K562 (cell line): ENCODE data around the gene AQP6. TPM values are rescaled to one million over a fixed set of nuclear protein-coding genes. Genes with fewer than 3 reads are reported as not detected.

Experiments
- ATAC-seq: fragments of 200-7000 bp; cut with Tn5 transposase; 3 replicates; pipeline ENCODE4 v1.9.1; 2020; ENCODE audit warnings: moderate library complexity
- BruUV-seq: library from RNA; stranded (reverse); fragments of 400-500 nt; replicated peaks from 2 replicates; lab custom pipeline; 2021; lab: Mats Ljungman, UMichigan
- CTCF ChIA-PET: fragments of 300-600 bp; formaldehyde crosslinking; extraction: SDS; loops from one replicate; lab custom pipeline; 2021; ENCODE audit warnings: low intra/inter-chr PET ratio; lab: Yijun Ruan, JAX
- POLR2A ChIA-PET: fragments of 300-600, 350-650 bp; sonication (Branson Sonifier 250); formaldehyde crosslinking; extraction: SDS; loops from one replicate; lab custom pipeline; 2021; ENCODE audit warnings: antibody characterized with exemption, inconsistent platforms; lab: Yijun Ruan, JAX
- DNase-seq, 4 experiments: peaks; one replicate each; pipeline versions ENCODE4 v3.0.0 to v3.0.0-alpha.2; 2011 to 2018; ENCODE audit warnings: low spot score in 3 of 4, mixed read lengths in 3 of 4; ENCODE audit errors: extremely low read depth in 1 of 4
- FAIRE-seq: peaks from 2 replicates; lab custom pipeline; 2011; peaks lifted over from hg19 to GRCh38; lab: Jason Lieb, UNC
- H2AFZ ChIP-seq: 2 replicates; pipeline ENCODE4 v1.6.0; 2011; ENCODE audit warnings: low read depth, low read length, control low read depth, inconsistent platforms
- H3K27ac ChIP-seq: fragments of 200-600 bp; 3 replicates; pipeline ENCODE4 v1.8.0; 2011; ENCODE audit warnings: low read depth, mild to moderate bottlenecking, control low read depth, inconsistent platforms, low read length, moderate library complexity, mixed read lengths; ENCODE audit errors: extremely low read depth
- H3K27me3 ChIP-seq, 2 experiments: fragments of 300-600 bp in 1 of 2; 2 replicates in 1 of 2; 3 replicates in 1 of 2; pipeline versions ENCODE4 v1.6.0 to v1.8.0; 2011; ENCODE audit warnings: inconsistent platforms in 2 of 2, low read length in 2 of 2, mild to moderate bottlenecking in 1 of 2, mixed read lengths in 1 of 2, moderate library complexity in 1 of 2; ENCODE audit not compliant: control insufficient read depth in 2 of 2, insufficient read depth in 2 of 2
- H3K36me3 ChIP-seq: fragments of 300-600 bp; 3 replicates; pipeline ENCODE4 v1.8.0; 2011; ENCODE audit warnings: mild to moderate bottlenecking, low read length, inconsistent platforms; ENCODE audit not compliant: control insufficient read depth, insufficient read depth
- H3K4me1 ChIP-seq, 2 experiments: fragments of 200-600 bp in 1 of 2; replicated peaks in 1 of 2; 2 replicates in 1 of 2; 3 replicates in 1 of 2; pipeline versions ENCODE4 v1.5.1 to v1.8.0; 2011; ENCODE audit warnings: inconsistent platforms in 2 of 2, low read length in 2 of 2, mild to moderate bottlenecking in 1 of 2, mixed read lengths in 1 of 2, moderate library complexity in 1 of 2; ENCODE audit not compliant: control insufficient read depth in 2 of 2, insufficient read depth in 2 of 2
- H3K4me2 ChIP-seq: 2 replicates; pipeline ENCODE4 v1.6.1; 2011; ENCODE audit warnings: low read length, control low read depth, inconsistent platforms, mixed read lengths; ENCODE audit not compliant: insufficient read depth
- H3K4me3 ChIP-seq: fragments of 200-600 bp; sonication (generic), shearing (Covaris generic); 2 replicates; pipeline ENCODE4 v1.5.1; 2016; ENCODE audit warnings: control low read depth, inconsistent platforms
- H3K79me2 ChIP-seq: fragments of 200-600 bp; 3 replicates; pipeline ENCODE4 v1.8.0; 2011; ENCODE audit warnings: low read length, inconsistent platforms; ENCODE audit not compliant: control insufficient read depth, insufficient read depth
- H3K9ac ChIP-seq, 2 experiments: 2 replicates each; pipeline versions ENCODE4 v1.6.0 to v1.6.1; 2011; ENCODE audit warnings: low read depth in 2 of 2, low read length in 2 of 2, control low read depth in 1 of 2, inconsistent platforms in 1 of 2, mild to moderate bottlenecking in 1 of 2, mixed read lengths in 1 of 2; ENCODE audit not compliant: insufficient read depth in 1 of 2
- H3K9me1 ChIP-seq: one replicate; pipeline ENCODE4 v1.6.0; 2011; ENCODE audit warnings: inconsistent platforms, mild to moderate bottlenecking, low read length, moderate library complexity; ENCODE audit not compliant: control insufficient read depth, insufficient read depth
- H3K9me3 ChIP-seq: replicated peaks from 2 replicates; pipeline ENCODE4 v1.5.1; 2011; ENCODE audit warnings: low read depth, low read length, inconsistent platforms; ENCODE audit not compliant: control insufficient read depth, insufficient read depth
- H4K20me1 ChIP-seq: replicated peaks from 2 replicates; pipeline ENCODE4 v1.6.1; 2011; ENCODE audit warnings: low read length, inconsistent platforms, mixed read lengths; ENCODE audit not compliant: control insufficient read depth, insufficient read depth
- ELF1 ChIP-seq: fragments of 200-800 bp; sonication (Bioruptor generic); IDR thresholded peaks from 2 replicates; pipeline ENCODE4 v1.6.1; 2016; ENCODE audit warnings: missing genetic modification characterization, missing compliant biosample characterization
- GATAD2B ChIP-seq: fragments of 450-650 bp; IDR thresholded peaks from 2 replicates; pipeline ENCODE4 v1.6.1; 2017; ENCODE audit warnings: mild to moderate bottlenecking, borderline replicate concordance
- KDM1A ChIP-seq, 2 experiments: fragments of 450-650 bp; IDR thresholded peaks; 2 replicates each; pipeline ENCODE4 v1.6.1; 2016; ENCODE audit warnings: mild to moderate bottlenecking in 2 of 2
- KLF13 ChIP-seq: fragments of 450-650 bp; IDR thresholded peaks from 2 replicates; pipeline ENCODE4 v1.6.1; 2016; ENCODE audit warnings: missing genetic modification characterization, low read depth, mild to moderate bottlenecking, missing compliant biosample characterization, moderate library complexity, borderline replicate concordance
- NFXL1 ChIP-seq: fragments of 450-650 bp; formaldehyde crosslinking; IDR thresholded peaks from 2 replicates; pipeline ENCODE4 v1.4.0; 2021; ENCODE audit warnings: mild to moderate bottlenecking
- TCF7L2 ChIP-seq: fragments of 150-350 bp; IDR thresholded peaks from 2 replicates; pipeline ENCODE4 v1.6.1; 2016; ENCODE audit warnings: low read depth, mild to moderate bottlenecking, low read length, moderate library complexity
- ZNF24 ChIP-seq: fragments of 450-650 bp; IDR thresholded peaks from 2 replicates; pipeline ENCODE4 v1.6.1; 2016
- ZNF3 ChIP-seq: fragments of 250-450 bp; sonication (Bioruptor Pico); IDR thresholded peaks from 2 replicates; pipeline ENCODE4 v1.5.0; 2021; ENCODE audit warnings: mild to moderate bottlenecking, moderate library complexity
- ZNF668 ChIP-seq: fragments of 250-450 bp; sonication (Bioruptor Pico); IDR thresholded peaks from 2 replicates; pipeline ENCODE4 v1.8.0; 2022; ENCODE audit warnings: mild to moderate bottlenecking, inconsistent platforms
- WGBS: fragments of 100-300 bp; shearing (Covaris generic); methylation state at CpG from one replicate; pipeline ENCODE4 v1.1.6; 2016; ENCODE audit warnings: low coverage, mixed read lengths; ENCODE audit not compliant: insufficient coverage; ENCODE audit errors: missing lambda C conversion rate; 5-methylcytosine and 5-hydroxymethylcytosine counted together
- in situ Hi-C: fragments of 300-500 bp; cut with MboI; formaldehyde crosslinking; loops from 4 replicates; pipeline ENCODE4 v1.15.0; 2018; ENCODE audit warnings: inconsistent platforms, mixed read lengths
- intact Hi-C: fragments of 100-400 bp; cut with micrococcal nuclease; formaldehyde crosslinking; loops from 2 replicates; pipeline ENCODE4 v1.14.2; 2022
- polyA plus RNA-seq, 8 experiments: library from polyadenylated mRNA; depleted of rRNA in 4 of 8; stranded (reverse) in 5 of 8; unstranded in 3 of 8; fragments of >200 nt; fragmentation: Nextera tagmentation in 2 of 8; fragmentation: Illumina TruSeq in 1 of 8; extraction: Ambion mirVana in 2 of 8; extraction: Trizol in 1 of 8; gene quantifications; 2 replicates each; pipeline versions ENCODE4 v1.2.1 to v1.2.3, GENCODE V29; 2011 to 2014; ENCODE audit warnings: inconsistent platforms in 1 of 8, missing spikeins in 1 of 8
- total RNA-seq, 7 experiments: library from RNA; depleted of rRNA in 6 of 7; stranded (reverse); fragments of >200 nt in 6 of 7; fragmentation: Illumina TruSeq in 2 of 7; extraction: Trizol in 2 of 7; gene quantifications; 2 replicates each; pipeline versions ENCODE4 v1.2.1 to v1.2.3, GENCODE V29; 2011 to 2021; ENCODE audit warnings: low replicate concordance in 1 of 7
- TF ChIP-seq, protein P1 (sequence below): sonication (generic); formaldehyde crosslinking; IDR thresholded peaks from 2 replicates; pipeline ENCODE4 v1.8.0; 2022; ENCODE audit warnings: mild to moderate bottlenecking, missing genetic modification reagents
- TF ChIP-seq, protein P2 (sequence below): fragments of 200-800 bp; sonication (Bioruptor generic); IDR thresholded peaks from 2 replicates; pipeline ENCODE4 v1.6.1; 2017; ENCODE audit warnings: missing genetic modification characterization, missing compliant biosample characterization

The AQP6 gene
- total and polyA plus RNA-seq, 9 of the 15 experiments (the other 6 are each of a cell fraction or from before 2014, with no cell fraction given), result 0.05 to 0.12 TPM; not detected in 7

DNA sequence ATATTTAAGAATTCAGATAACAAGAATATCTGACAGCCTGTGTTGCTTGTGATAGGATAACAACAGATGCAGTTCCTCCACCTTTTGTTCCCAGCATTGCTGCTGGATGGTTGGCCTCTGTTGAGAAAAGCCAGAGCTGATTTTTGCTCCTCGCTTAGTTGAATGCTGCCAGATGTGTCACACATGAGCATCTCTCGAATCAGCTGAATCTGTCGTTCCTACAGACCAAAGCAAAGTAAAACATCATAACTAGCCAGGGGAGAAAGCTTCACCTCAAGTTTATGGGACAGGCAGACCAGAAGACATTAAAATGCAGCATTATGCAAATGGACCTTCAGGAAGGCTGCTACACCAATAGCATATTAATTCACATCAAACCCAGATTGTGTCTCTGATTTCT, 32.4 kb downstream of the AQP6 start:
- peaks cover 23% of the 10 kb centered on the region; the same call in 2 of the 3 replicates for H3K79me2 ChIP-seq
- no peak overlapping the region for H3K4me3 ChIP-seq
- DNase-seq (no peak), ATAC-seq (no peak), FAIRE-seq (peak; percentile 15)
- TF ChIP-seq TCF7L2 (no peak), ELF1 (tag) (no peak), KLF13 (tag) (no peak), ZNF668 (no peak), KDM1A (IDR thresholded peaks at IDR 0.05) (no peak), ZNF3 (CRISPR knock-in tag) (no peak), ZNF24 (no peak), GATAD2B (no peak), NFXL1 (CRISPR knock-in tag) (no peak)
- TF ChIP-seq, protein P1, sequence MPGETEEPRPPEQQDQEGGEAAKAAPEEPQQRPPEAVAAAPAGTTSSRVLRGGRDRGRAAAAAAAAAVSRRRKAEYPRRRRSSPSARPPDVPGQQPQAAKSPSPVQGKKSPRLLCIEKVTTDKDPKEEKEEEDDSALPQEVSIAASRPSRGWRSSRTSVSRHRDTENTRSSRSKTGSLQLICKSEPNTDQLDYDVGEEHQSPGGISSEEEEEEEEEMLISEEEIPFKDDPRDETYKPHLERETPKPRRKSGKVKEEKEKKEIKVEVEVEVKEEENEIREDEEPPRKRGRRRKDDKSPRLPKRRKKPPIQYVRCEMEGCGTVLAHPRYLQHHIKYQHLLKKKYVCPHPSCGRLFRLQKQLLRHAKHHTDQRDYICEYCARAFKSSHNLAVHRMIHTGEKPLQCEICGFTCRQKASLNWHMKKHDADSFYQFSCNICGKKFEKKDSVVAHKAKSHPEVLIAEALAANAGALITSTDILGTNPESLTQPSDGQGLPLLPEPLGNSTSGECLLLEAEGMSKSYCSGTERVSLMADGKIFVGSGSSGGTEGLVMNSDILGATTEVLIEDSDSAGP, result no peak
- TF ChIP-seq, protein P2, sequence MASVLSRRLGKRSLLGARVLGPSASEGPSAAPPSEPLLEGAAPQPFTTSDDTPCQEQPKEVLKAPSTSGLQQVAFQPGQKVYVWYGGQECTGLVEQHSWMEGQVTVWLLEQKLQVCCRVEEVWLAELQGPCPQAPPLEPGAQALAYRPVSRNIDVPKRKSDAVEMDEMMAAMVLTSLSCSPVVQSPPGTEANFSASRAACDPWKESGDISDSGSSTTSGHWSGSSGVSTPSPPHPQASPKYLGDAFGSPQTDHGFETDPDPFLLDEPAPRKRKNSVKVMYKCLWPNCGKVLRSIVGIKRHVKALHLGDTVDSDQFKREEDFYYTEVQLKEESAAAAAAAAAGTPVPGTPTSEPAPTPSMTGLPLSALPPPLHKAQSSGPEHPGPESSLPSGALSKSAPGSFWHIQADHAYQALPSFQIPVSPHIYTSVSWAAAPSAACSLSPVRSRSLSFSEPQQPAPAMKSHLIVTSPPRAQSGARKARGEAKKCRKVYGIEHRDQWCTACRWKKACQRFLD (CRISPR knock-in tag), result no peak
- intact Hi-C loops (no loop called here), in situ Hi-C loops (no loop called here)
- 0 out of 2 replicates have a peak, but pooled peaks cover 3% of the 10 kb centered on the region for H4K20me1 ChIP-seq
- 91% methylated on average over 3 of the region's 3 CpGs for WGBS
- no peak overlapping the region for H3K27ac ChIP-seq
- no peaks in the 10 kb centered on the region for H3K4me1 ChIP-seq
- no peak overlapping the region for H2AFZ ChIP-seq
- H3K9ac ChIP-seq, result no peak overlapping the region
- peaks cover 84% of the 10 kb centered on the region for H3K36me3 ChIP-seq
- ChIA-PET CTCF (interaction anchor here (0.6 kb wide), 1 partner anchor 240 kb away, joined by 9 read pairs; no protein-coding TSS in a partner anchor), POLR2A (interaction anchor here (0.6 to 3.1 kb wide), 3 partner anchors 12 to 60 kb away, joined by 3 to 14 read pairs (median 4); no protein-coding TSS in a partner anchor)
- H3K27me3 ChIP-seq, result no peaks in the 10 kb centered on the region
- H3K9me1 ChIP-seq, result no peaks in the 10 kb centered on the region
- no peaks in the 10 kb centered on the region for H3K9me3 ChIP-seq
- BruUV-seq, result no TSS peak
- no peak overlapping the region for H3K4me2 ChIP-seq
